ENCODE data around the gene ELOVL1. TPM values are rescaled to one million over a fixed set of nuclear protein-coding genes. Genes with fewer than 3 reads are reported as not detected.

The ELOVL1 gene
- total and polyA plus RNA-seq, 10 of the 15 experiments (the other 5 are each of a cell fraction or from before 2014, with no cell fraction given): 58.5 to 139 (median 89.8) TPM

DNA sequence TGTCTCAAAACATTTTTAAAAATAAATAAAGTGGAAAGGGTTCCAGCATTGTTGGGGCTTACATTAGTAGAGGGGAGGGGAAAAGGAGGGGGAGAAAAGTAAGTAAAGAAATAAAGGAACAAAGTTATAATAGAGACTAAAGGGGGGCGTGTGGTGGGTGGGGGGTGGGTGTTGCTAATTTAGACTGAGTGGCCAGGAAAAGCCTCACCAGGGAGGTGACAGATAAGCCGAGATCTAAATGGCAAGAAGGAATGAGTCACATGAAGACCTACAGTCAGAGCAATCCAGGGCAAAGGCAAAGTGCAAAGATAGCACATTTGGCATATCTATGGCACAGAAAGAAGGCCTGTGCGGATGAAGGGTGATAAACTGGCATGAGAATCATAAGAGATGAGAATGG lies 22.7 kb downstream of the ELOVL1 start (continued):
- TF ChIP-seq, protein P1, sequence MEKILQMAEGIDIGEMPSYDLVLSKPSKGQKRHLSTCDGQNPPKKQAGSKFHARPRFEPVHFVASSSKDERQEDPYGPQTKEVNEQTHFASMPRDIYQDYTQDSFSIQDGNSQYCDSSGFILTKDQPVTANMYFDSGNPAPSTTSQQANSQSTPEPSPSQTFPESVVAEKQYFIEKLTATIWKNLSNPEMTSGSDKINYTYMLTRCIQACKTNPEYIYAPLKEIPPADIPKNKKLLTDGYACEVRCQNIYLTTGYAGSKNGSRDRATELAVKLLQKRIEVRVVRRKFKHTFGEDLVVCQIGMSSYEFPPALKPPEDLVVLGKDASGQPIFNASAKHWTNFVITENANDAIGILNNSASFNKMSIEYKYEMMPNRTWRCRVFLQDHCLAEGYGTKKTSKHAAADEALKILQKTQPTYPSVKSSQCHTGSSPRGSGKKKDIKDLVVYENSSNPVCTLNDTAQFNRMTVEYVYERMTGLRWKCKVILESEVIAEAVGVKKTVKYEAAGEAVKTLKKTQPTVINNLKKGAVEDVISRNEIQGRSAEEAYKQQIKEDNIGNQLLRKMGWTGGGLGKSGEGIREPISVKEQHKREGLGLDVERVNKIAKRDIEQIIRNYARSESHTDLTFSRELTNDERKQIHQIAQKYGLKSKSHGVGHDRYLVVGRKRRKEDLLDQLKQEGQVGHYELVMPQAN (conservative IDR thresholded peaks at IDR 0.05): no peak
- TF ChIP-seq PAX8 (IDR thresholded peaks at IDR 0.05): no peak
- TF ChIP-seq, protein P2, sequence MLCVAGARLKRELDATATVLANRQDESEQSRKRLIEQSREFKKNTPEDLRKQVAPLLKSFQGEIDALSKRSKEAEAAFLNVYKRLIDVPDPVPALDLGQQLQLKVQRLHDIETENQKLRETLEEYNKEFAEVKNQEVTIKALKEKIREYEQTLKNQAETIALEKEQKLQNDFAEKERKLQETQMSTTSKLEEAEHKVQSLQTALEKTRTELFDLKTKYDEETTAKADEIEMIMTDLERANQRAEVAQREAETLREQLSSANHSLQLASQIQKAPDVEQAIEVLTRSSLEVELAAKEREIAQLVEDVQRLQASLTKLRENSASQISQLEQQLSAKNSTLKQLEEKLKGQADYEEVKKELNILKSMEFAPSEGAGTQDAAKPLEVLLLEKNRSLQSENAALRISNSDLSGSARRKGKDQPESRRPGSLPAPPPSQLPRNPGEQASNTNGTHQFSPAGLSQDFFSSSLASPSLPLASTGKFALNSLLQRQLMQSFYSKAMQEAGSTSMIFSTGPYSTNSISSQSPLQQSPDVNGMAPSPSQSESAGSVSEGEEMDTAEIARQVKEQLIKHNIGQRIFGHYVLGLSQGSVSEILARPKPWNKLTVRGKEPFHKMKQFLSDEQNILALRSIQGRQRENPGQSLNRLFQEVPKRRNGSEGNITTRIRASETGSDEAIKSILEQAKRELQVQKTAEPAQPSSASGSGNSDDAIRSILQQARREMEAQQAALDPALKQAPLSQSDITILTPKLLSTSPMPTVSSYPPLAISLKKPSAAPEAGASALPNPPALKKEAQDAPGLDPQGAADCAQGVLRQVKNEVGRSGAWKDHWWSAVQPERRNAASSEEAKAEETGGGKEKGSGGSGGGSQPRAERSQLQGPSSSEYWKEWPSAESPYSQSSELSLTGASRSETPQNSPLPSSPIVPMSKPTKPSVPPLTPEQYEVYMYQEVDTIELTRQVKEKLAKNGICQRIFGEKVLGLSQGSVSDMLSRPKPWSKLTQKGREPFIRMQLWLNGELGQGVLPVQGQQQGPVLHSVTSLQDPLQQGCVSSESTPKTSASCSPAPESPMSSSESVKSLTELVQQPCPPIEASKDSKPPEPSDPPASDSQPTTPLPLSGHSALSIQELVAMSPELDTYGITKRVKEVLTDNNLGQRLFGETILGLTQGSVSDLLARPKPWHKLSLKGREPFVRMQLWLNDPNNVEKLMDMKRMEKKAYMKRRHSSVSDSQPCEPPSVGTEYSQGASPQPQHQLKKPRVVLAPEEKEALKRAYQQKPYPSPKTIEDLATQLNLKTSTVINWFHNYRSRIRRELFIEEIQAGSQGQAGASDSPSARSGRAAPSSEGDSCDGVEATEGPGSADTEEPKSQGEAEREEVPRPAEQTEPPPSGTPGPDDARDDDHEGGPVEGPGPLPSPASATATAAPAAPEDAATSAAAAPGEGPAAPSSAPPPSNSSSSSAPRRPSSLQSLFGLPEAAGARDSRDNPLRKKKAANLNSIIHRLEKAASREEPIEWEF (IDR thresholded peaks at IDR 0.05; ENCODE audit: insufficient replicate concordance, low read depth, low read length): no peak
- TF ChIP-seq NR2C2 (IDR thresholded peaks at IDR 0.05; ENCODE audit: borderline replicate concordance, control insufficient read depth, insufficient read length, low read depth): no peak
- TF ChIP-seq JUNB (IDR thresholded peaks at IDR 0.05): no peak
- TF ChIP-seq IKZF2 (IDR thresholded peaks at IDR 0.05): no peak
